Peyer's patch (tissue), 4 donors: ENCODE data around the gene FAM200C. TPM values are rescaled to one million over a fixed set of nuclear protein-coding genes. Genes with fewer than 3 reads are reported as not detected.
A peak's percentile ranks its signal among the peaks of the same experiment; 100 is the strongest.

Source experiments
- DNase-seq, 3 donors: peaks; one replicate each; pipeline ENCODE4 v3.0.0-alpha.2; 2017 to 2019
- H3K27ac ChIP-seq, 4 donors: fragments of 200-600 bp; sonication (generic); one replicate each; pipeline ENCODE4 v1.5.1; 2016 to 2019
- H3K27me3 ChIP-seq, 2 donors: fragments of 200-600 bp; sonication (generic); one replicate each; pipeline ENCODE4 v1.5.1; 2019
- H3K36me3 ChIP-seq, 3 donors: fragments of 200-600 bp; sonication (generic); one replicate each; pipeline ENCODE4 v1.5.1; 2016 to 2019
- H3K4me1 ChIP-seq, 4 donors: fragments of 200-600 bp; sonication (generic); one replicate each; pipeline ENCODE4 v1.5.1; 2016 to 2019
- H3K4me3 ChIP-seq, 4 donors: fragments of 200-600 bp; sonication (generic); 1 replicate in 3 of 4; 2 replicates in 1 of 4; pipeline ENCODE4 v1.5.1; 2016 to 2019; ENCODE audit warnings: mild to moderate bottlenecking in 1 of 4
- H3K9me3 ChIP-seq, 4 donors: fragments of 200-600 bp; sonication (generic); one replicate each; pipeline ENCODE4 v1.5.1; 2016 to 2019; ENCODE audit warnings: mild to moderate bottlenecking in 1 of 4
- POLR2A ChIP-seq, 2 donors: fragments of 450-650 bp; IDR thresholded peaks; one replicate each; pipeline ENCODE4 v1.5.1; 2017; ENCODE audit warnings: antibody characterized with exemption in 2 of 2, mild to moderate bottlenecking in 2 of 2, moderate library complexity in 2 of 2
- total RNA-seq, 4 donors: library from RNA; depleted of rRNA; stranded (reverse); fragments of >200 nt; gene quantifications; one replicate each; pipeline ENCODE4 v1.1.0, GENCODE V29; 2016
- TF ChIP-seq, protein P1 (sequence below), 6 experiments: fragments of 450-650 bp in 4 of 6; fragments of 200-600 bp in 2 of 6; sonication (generic) in 1 of 6; IDR thresholded peaks; one replicate each; pipeline ENCODE4 v1.5.1; 2017 to 2019; ENCODE audit warnings: antibody characterized with exemption in 6 of 6, mild to moderate bottlenecking in 3 of 6, moderate library complexity in 1 of 6

The FAM200C gene
- 1 to 10 TPM in 2 of 4 donors, under 1 TPM in 1, not detected in 1; 0.66 to 2.3 (median 1.1) TPM for total RNA-seq

DNA sequence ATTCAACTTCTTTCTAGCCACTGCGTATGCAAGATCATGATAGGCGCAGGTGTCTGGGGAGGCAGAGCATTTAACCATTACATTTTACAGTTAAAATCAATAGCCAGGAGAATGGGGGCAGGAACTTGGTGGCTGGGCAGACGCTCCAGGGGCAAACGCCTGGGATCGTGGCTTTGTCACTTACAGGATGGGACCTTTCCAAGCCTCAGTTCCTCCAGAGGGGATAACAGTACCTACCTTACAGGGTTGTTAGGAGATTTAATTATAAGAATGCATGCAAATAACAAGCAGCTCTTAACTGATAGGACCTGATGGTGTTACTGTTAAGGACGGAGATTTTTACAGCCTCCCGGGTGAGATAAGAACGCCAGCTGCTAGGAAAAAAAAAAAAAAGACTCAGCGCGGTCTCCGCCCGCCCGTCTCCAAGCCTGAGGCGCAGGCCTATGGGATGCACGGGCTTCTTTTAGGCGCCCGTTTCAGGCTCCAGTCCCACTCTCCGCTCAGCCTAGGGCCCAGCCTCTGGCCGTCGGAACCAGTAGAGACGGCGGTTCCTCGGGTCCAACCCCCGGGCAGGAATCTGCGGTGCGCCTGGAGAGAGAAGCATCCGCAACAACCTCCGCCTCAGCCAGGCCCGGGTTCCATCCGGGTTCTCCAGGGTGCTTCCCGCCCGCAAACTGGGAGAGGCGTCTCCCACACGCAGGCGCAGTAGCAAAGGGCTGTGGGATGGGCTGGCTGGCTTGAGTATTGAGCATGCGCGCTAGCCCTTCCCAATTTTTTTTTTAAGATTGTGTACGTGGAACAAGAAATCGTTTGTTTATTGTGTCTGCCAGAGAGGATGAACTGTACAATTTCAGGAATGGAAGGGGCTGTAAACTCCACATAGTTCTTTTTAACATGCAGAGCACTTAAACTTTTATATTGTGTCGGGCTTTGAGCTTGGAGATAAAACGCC is at the start of gene FAM200C:
TSS of gene FAM200C (minus strand) at position 653 of the 952 bp plus-strand sequence. CDS start 4,564 bp downstream, outside the sequence.
- H3K36me3 ChIP-seq: peaks cover 0 to 33% (median 0%) of the 10 kb centered on the region in 3 donors
- no peaks in the 10 kb centered on the region for H3K9me3 ChIP-seq
- H3K4me1 ChIP-seq: peaks cover 0 to 18% (median 4%) of the 10 kb centered on the region in 4 donors
- peak; percentile 68 to 92 (median 91) for DNase-seq
- TF ChIP-seq POLR2A (IDR thresholded peaks at IDR 0.05): peak; percentile 83 to 84
- TF ChIP-seq, protein P1, sequence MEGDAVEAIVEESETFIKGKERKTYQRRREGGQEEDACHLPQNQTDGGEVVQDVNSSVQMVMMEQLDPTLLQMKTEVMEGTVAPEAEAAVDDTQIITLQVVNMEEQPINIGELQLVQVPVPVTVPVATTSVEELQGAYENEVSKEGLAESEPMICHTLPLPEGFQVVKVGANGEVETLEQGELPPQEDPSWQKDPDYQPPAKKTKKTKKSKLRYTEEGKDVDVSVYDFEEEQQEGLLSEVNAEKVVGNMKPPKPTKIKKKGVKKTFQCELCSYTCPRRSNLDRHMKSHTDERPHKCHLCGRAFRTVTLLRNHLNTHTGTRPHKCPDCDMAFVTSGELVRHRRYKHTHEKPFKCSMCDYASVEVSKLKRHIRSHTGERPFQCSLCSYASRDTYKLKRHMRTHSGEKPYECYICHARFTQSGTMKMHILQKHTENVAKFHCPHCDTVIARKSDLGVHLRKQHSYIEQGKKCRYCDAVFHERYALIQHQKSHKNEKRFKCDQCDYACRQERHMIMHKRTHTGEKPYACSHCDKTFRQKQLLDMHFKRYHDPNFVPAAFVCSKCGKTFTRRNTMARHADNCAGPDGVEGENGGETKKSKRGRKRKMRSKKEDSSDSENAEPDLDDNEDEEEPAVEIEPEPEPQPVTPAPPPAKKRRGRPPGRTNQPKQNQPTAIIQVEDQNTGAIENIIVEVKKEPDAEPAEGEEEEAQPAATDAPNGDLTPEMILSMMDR (IDR thresholded peaks at IDR 0.05): no peak
- H3K27ac ChIP-seq: peak within 1 kb of the TSS; percentile 68 to 92 (median 82)
- peak within 1 kb of the TSS; percentile 59 to 90 (median 68) for H3K4me3 ChIP-seq
- no peaks in the 10 kb centered on the region for H3K27me3 ChIP-seq

DNA sequence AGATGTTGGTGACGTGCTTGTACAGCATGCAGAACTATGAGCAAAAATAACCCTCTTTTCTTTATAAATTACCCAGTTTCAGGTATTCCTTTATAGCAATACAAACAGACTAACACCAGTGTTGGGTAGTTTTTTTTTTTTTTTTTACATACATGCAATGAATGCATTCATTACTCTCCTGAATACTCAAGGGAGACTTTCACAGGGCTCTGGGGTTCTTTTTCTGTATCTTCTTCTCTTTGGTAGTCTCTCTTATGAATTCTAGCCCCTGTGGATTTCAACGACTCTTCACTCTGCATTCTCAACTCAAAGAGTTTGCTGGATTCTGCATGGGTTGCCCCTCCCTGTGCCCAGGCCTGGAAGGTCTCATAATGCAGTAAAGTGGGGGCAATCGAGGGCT is 49.6 kb upstream of the FAM200C start:
- no peaks in the 10 kb centered on the region for H3K36me3 ChIP-seq
- H3K4me1 ChIP-seq: no peaks in the 10 kb centered on the region
- TF ChIP-seq, protein P1 (IDR thresholded peaks at IDR 0.05): no peak
- no peak for TF ChIP-seq POLR2A (IDR thresholded peaks at IDR 0.05)
- DNase-seq: no peak
- H3K27me3 ChIP-seq: no peaks in the 10 kb centered on the region
- H3K9me3 ChIP-seq: no peaks in the 10 kb centered on the region
- no peak overlapping the region for H3K4me3 ChIP-seq
- H3K27ac ChIP-seq: no peak overlapping the region

DNA sequence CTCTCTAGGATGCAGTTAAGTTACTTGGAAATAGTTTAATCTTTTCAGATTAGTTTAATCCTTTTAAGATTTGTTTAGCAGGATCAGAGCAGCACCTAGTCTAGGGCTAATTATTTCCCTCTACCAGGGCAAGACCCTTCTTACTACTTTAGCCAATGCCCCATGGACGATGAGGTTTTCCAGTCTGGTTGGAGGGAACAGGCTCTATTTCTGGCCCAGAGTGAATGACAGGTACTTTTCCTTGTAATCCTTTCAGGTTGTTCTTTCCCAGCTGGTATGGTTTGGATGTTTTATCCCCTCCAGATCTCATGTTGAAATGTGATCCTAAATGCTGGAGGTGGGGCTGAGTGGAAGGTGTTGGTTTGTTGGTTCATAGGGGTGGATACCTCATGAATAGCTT is 49.0 kb upstream of the FAM200C start:
- H3K4me1 ChIP-seq: no peaks in the 10 kb centered on the region
- no peak for TF ChIP-seq POLR2A (IDR thresholded peaks at IDR 0.05)
- TF ChIP-seq, protein P1 (IDR thresholded peaks at IDR 0.05): no peak

DNA sequence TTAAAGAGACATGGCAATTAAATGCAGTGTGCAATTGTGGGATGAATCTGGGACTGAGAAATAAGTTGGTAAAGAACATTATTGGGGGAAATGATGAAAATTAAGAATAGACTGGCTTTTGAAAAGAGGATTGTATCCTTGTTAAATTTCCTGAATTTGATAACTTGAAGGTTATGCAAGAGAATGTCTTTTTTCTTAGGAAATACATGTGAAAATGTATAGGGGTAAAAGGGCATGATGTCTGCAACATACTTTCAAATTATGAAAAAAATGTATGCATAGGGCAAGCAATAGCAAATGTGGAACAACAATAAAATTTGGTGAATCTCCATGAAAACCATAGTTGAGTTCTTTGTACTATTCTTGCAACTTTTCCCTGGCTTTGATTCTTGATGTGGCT is 45.9 kb upstream of the FAM200C start:
- Histone ChIP-seq H3K4me3 (no peak overlapping the region), H3K27ac (no peak overlapping the region), H3K4me1 (no peaks in the 10 kb centered on the region), H3K36me3 (no peaks in the 10 kb centered on the region), H3K27me3 (no peaks in the 10 kb centered on the region), H3K9me3 (no peaks in the 10 kb centered on the region)
- no peak for DNase-seq
- no peak for TF ChIP-seq POLR2A (IDR thresholded peaks at IDR 0.05)
- TF ChIP-seq, protein P1 (IDR thresholded peaks at IDR 0.05): no peak

More for the DNA sequence above, 49.0 kb upstream of the FAM200C start:
- DNase-seq: no peak
- H3K36me3 ChIP-seq: no peaks in the 10 kb centered on the region
- H3K27me3 ChIP-seq: no peaks in the 10 kb centered on the region
- no peak overlapping the region for H3K27ac ChIP-seq
- no peaks in the 10 kb centered on the region for H3K9me3 ChIP-seq
- no peak overlapping the region for H3K4me3 ChIP-seq

DNA sequence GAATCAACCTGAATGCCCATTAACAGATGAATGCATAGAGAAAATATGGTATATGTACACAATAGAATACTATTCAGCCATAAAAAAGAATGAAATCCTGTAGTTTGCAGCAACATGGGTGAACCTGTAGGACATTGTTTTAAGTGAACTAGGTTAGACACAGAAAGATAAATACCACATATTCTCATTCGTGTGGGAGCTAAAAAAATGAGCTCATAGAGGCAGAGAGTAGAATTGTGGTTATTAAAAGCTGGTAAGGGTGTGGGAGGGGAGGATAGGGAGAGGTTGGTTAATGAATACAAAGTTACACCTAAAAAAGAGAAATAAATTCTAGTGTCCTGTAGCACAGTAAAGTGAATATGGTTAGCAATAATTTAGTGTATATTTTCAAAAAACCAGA is 45.3 kb upstream of the FAM200C start:
- H3K4me3 ChIP-seq: no peak overlapping the region
- no peak overlapping the region for H3K27ac ChIP-seq
- TF ChIP-seq POLR2A (IDR thresholded peaks at IDR 0.05): no peak
- TF ChIP-seq, protein P1 (IDR thresholded peaks at IDR 0.05): no peak
- H3K27me3 ChIP-seq: no peaks in the 10 kb centered on the region
- H3K4me1 ChIP-seq: no peaks in the 10 kb centered on the region
- H3K9me3 ChIP-seq: no peaks in the 10 kb centered on the region
- no peaks in the 10 kb centered on the region for H3K36me3 ChIP-seq
- DNase-seq: no peak
